NCI-H2196 treated with DMSO at 0.1 percent for 48 hours (cell line): ENCODE data around the gene ABCF3.
A peak's percentile ranks its signal among the peaks of the same experiment; 100 is the strongest.
"Not testable (repeated sequence)": the region's sequence is repeated elsewhere in the genome, so short reads cannot be mapped to it uniquely, and the experiment has no call there.

Source experiments
- DNase-seq: peaks from one replicate; lab custom pipeline; 2025; ENCODE audit not compliant: unreplicated experiment; lab: John Stamatoyannopoulos, UW

Gene ABCF3, protein sequence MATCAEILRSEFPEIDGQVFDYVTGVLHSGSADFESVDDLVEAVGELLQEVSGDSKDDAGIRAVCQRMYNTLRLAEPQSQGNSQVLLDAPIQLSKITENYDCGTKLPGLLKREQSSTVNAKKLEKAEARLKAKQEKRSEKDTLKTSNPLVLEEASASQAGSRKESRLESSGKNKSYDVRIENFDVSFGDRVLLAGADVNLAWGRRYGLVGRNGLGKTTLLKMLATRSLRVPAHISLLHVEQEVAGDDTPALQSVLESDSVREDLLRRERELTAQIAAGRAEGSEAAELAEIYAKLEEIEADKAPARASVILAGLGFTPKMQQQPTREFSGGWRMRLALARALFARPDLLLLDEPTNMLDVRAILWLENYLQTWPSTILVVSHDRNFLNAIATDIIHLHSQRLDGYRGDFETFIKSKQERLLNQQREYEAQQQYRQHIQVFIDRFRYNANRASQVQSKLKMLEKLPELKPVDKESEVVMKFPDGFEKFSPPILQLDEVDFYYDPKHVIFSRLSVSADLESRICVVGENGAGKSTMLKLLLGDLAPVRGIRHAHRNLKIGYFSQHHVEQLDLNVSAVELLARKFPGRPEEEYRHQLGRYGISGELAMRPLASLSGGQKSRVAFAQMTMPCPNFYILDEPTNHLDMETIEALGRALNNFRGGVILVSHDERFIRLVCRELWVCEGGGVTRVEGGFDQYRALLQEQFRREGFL

DNA sequence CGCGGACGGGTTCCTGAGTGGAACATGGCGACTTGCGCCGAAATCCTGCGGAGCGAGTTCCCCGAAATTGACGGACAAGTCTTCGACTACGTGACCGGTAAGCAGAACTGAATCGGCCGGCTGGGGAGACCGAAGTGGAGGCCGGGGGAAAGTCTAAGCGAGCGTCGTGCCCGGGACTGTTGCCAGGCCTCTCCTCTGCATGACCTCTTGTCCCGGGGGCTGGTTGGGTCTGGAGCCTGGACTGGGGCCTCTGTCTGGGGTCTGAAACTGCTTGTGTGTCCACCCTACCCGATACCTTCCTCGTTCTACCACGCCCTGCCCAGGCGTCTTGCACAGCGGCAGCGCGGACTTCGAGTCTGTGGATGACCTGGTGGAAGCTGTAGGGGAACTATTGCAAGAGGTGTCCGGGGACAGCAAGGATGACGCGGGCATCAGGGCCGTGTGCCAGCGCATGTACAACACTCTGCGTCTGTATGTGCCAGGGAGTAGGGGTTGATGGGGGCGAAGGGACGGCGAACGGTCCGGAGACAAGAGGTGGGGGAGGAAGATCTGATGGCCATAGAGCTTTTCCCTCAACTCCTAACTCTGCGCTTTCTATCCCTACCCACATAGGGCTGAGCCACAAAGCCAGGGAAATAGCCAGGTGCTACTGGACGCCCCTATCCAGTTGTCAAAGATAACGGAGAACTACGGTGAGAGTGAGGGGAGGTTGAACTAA is at the start of gene ABCF3:
ABCF3 (plus strand) TSS at position 16 of the 718 bp plus-strand sequence; CDS start at position 25, 9 bp downstream.
- no peak for DNase-seq

DNA sequence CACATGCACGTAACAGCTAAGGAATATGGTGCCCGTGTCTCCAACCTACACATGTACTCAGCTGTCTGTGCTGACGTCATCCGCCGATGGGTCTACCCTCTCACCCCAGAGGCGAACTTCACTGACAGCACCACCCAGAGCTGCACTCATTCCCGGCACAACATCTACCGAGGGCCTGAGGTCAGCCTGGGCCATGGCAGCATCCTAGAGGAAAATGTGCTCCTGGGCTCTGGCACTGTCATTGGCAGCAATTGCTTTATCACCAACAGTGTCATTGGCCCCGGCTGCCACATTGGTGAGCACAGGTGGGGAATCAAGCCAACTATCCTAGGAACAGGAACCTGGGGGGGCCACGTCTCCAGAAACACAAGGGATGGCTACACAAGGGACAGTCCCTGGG is 45.6 kb upstream of the ABCF3 start:
- no peak for DNase-seq

DNA sequence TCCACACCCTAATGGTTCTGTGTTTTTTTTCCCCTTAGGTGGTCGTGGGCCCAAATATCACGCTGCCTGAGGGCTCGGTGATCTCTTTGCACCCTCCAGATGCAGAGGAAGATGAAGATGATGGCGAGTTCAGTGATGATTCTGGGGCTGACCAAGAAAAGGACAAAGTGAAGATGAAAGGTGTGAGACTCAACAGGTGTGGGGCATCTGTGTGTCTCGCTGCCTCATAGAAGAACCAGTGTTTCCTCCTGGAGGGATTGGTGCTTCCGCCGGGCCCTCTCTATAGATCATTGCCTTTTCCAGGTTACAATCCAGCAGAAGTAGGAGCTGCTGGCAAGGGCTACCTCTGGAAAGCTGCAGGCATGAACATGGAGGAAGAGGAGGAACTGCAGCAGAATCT is 43.8 kb upstream of the ABCF3 start:
- DNase-seq = no peak

DNA sequence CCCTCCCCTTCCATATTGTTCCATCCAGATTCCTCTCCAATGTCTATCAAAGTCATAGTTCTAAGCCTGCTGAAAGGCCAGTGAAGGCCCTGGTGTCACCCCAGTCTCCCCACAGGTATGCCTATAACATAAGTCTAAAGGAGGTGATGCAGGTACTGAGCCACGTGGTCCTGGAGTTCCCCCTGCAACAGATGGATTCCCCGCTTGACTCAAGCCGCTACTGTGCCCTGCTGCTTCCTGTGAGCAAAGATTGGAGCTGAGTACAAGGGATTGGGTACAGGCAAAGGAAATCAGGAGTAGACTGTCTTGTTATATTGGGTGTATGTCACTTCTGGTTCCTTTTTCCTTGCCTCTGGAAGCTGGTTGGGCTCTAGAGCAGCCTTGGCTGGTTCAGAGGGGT is 42.7 kb upstream of the ABCF3 start:
- no peak for DNase-seq

DNA sequence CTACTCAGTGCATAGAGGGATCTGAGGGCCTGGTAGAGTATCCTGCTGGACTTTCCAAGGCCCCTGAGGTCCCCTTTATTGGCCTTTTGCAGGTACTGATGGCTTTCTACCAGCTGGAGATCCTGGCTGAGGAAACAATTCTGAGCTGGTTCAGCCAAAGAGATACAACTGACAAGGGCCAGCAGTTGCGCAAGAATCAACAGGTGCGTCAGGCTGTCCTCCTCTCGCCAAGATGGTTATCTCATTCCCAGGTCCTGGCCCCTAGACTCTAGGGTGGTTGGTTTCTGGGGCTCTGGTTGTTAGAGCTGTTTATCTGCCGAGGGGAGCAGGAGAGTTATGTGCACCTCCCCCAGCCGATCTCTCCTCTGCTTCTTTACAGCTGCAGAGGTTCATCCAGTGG is 41.5 kb upstream of the ABCF3 start:
- peak; percentile 73 for DNase-seq

DNA sequence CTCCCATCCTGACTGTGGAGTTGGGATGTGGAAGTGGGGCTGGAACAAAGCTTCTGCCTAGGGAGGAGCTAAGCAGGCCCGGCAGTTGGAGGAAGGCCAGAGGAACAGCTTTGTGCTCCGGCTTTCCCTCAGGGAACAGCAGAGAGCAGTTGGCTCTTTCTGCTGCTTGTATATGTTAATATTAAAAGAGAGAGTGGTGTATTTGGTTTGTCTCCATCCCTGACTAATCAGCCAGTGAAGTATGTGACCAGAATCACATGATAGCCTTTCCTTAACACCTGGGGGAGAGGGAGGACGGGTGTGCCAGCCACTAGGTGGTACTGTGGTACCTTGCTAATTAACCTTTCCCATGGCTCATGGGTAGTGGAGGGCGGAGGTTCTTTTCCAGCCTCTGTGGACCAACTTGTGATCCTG is 40.9 kb upstream of the ABCF3 start:
- DNase-seq = peak; percentile 90

DNA sequence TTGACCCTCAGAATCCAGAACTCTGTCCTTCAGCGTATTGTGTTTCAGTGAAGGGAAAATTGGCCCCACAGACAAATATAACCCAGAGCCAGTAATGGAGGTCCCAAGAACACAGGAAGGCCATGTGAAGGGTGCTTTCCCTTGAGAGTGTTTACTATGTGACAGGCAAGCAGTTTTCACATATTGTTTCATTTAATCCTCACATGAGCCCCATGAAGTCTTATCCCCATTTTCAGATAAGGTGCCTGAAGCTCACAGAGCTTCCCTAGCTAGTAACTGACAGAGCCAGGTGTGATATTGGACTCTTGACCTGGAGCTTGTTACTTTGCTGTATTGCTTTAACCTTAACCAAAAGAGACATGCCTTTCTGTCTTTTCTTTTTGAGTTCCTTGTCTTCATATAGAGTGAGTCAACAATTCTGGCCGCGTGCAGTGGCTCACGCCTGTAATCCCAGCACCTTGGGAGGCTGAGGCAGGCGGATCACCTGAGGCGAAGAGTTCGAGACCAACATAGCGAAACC is 40.2 kb upstream of the ABCF3 start:
- no peak for DNase-seq

DNA sequence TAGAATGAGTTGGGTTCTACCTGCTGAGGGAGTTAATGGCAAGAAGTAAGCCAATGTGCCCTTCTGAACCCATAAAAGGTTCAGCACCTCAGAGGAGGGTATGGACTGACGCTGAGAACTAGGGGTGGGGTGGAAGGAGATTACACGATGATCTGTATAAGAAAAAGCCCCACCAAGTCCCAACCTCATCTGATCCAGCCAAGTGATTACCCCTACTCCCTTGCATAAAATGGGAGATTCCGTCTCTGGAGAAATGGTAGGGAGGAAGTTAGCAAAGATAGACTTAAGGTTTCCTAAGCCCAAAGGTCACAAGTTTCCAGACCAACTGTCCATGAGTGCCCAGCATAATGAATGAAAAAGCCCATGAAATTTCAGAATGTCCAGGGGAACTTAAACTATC is 37.9 kb upstream of the ABCF3 start:
- DNase-seq = no peak

DNA sequence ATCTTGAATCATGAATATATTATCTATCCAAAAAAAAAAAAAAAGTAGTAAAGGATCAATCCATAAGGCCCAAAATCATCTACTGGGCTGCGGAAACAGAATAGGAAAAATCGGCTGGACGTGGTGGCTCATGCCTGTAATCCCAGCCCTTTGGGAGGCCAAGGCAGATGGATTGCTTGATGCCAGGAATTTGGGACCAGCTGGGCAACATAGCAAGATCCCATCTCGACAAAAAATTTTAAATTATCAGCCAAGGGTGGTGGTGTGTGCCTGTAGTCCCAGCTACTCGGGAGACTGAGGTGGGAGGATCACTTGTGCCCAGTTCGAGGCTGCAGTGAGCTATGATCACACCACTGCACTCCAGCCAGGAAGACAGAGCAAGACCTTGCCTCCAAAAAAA is 36.9 kb upstream of the ABCF3 start:
- DNase-seq = no peak

DNA sequence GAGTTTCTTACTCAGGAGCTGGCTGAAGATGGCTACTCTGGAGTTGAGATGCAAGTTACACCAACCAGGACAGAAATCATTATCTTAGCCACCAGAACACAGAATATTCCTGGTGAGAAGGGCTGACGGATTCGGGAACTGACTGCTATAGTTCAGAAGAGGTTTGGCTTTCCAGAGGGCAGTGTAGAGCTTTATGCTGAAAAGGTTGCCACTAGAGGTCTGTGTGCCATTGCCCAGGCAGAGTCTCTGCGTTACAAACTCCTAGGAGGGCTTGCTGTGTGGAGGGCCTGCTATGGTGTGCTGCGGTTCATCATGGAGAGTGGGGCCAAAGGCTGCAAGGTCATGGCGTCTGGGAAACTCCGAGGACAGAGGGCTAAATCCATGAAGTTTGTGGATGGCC is 36.2 kb upstream of the ABCF3 start:
- not testable (repeated sequence) for DNase-seq

DNA sequence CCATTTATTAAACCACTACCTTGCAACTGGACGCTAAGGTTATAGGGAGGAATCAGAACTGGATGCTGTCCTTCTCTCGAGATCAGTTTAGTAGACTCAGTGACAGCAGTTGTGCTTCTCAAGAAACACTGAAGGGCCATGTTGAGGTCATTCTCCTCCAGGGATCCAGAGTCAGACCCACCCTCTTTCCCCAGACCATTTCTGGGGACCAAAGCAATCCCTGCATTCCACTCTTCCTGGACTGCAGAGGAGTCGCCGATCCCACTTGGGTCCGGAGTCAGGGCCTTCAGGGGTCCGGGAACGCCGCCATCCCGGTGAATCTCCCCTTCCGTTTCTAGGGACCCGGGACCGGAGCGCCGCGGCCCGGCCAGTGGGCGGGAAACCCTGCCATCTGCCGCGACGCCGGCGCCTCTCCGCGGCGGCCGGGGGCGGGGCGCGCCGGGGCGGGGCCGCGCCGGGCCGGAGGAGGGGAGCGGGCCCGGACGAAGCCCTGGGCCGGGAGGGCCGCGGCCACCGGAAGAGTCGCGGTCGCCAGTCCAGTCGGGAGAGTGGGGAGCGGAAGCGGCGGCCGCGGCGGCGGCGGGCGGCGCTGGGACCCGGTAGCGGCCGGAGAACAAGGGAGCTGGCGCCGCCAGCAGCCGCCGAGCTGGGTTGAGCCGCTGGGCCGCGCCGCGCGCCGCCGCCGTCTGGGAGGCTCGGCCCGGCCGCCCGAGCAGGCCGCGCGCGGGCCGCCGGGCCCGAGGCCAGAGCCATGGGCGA is 30.9 kb upstream of the ABCF3 start, which contains the start of gene DVL3:
DVL3 (plus strand) TSS at position 493 of the 759 bp plus-strand sequence; CDS start at position 752, 259 bp downstream.
- DNase-seq = peak; percentile 65

DNA sequence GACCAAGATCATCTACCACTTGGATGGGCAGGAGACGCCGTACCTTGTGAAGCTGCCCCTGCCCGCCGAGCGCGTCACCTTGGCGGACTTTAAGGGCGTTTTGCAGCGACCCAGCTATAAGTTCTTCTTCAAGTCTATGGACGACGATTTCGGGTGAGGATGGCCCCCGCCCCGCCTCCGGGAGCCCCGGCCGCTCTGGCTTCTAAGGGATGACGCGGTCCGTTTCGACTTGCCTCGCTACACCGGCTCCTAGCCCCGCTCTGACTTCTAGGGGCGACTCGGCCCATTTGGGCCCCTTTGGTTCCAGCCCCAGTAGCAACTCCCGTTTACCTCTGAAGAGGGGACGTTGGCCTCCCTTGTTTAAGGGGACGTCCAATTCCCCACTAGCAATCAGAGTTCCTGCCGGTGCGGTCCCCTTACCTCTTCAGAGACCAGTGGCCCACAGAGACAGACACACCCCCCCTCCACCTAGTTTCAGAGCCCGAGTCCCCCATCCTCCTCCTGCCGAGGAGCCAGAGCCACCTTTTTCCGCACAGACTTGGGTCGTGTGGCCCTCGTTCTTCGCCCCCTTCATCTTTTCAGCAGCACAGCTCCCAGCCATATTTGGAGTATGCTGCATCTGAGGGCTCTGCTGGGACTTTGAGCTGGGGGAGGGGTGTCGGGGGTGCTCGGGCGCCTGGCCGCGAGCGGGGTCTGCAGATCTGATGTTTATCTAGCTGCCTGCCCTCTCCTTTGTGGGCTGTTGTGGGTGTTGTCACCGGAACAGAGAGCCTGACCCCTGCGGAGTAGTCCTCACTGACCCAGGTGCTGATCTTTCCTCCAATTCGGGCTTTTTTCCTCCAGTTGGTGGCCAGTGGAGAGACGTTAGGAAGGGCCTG is 30.1 kb upstream of the ABCF3 start:
- no peak for DNase-seq

DNA sequence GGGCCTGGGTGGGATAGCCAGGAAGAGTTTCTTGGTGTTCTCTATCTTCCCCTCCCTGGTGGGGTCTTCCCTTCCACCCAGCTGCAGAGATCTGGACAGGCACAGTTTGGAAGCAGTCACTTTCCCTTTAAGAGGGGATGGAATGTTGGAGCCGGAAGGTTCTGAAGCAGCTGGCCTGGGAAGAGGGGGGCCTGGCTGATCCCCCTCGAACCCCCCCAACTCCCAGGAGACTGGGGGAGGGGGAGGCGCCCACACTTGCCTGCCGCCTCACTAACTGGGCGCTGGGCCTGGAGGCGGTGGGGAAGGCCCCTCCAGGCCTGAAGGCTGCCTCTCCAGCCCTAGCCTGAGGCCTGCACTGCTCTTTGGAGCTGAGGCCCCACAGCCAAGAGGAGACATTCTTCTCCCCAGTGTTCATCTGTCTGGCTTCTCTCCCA is 29.5 kb upstream of the ABCF3 start:
- no peak for DNase-seq

DNA sequence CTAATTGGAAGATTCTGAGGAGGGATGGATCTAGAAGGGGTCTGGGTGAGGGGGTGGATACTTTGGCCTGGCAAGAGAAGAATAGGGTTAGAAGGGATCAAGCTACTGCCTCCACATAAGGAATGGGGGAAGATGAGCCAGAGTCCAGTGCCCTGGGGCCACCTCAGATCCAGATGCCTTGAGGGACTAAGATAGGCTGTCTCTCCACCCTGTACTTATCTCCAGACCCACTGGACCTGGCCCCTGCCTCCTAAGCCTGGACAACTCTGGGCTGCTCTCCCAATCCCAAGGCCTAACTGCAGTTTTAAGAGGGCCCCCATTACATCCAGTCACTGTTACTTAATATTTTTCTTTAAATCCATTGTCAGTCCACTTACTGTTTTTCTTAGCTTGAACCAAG is 28.8 kb upstream of the ABCF3 start:
- DNase-seq = no peak

DNA sequence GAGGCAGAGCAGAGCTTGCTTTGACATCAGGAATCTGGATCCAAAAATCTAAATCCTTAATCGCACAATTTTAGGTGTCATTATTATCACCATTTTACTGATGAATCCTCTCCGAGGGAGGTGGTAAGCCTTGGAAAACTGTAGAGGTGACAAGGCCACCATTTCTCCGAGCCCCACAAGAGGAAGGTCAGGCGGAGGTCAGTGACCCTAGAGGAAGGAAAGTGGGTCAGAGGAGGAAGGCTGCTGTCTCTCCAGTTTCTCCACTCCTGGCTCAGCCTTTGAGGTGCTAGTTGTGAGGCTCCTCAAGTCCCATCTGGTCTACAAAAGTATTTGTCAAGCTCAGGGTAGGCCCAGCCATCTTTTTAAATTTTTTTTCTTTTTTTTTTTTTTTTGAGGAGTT is 27.6 kb upstream of the ABCF3 start:
- no peak for DNase-seq

DNA sequence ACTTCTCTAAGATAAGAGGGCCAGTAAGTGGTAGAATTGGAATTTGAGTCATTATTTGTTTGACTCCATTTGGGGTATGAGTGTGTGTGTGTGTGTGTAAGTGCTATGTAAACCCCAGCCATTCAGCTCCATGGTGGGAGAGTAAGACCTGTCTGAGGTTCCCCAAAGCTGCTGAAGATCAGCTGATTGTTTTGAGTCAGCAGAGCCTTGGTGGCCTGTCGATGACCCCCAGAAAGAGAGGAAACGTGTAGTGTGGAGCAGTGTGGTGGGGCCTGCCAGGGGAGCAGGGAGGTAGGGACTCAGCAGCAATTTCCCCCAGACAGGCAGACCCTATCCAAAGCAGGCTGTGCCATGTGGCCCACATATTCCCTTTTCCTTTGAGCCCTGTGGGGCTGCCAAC is 25.5 kb upstream of the ABCF3 start:
- DNase-seq = no peak

DNA sequence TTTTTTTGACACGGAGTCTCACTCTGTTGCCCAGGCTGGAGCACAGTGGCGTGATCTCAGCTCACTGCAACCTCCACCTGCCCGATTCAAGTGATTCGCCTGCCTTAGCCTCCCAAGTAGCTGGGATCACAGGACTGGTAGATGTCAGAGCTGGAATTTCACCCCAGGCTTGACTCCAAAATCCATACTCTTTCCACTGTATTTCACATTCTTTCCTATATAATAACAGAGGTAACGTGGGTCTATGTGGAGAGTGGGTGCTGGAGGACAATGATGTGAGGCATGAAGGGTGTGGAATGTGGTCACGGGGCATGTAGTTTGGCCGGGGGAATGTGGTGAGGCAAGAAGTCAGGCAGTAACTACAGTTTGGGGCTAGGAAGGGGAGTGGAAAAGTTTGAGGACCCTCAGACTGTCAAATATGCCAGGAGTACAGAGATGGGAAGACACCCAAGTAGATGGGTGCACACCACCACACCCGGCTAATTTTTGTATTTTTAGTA is 23.4 kb upstream of the ABCF3 start:
- DNase-seq = not testable (repeated sequence)

DNA sequence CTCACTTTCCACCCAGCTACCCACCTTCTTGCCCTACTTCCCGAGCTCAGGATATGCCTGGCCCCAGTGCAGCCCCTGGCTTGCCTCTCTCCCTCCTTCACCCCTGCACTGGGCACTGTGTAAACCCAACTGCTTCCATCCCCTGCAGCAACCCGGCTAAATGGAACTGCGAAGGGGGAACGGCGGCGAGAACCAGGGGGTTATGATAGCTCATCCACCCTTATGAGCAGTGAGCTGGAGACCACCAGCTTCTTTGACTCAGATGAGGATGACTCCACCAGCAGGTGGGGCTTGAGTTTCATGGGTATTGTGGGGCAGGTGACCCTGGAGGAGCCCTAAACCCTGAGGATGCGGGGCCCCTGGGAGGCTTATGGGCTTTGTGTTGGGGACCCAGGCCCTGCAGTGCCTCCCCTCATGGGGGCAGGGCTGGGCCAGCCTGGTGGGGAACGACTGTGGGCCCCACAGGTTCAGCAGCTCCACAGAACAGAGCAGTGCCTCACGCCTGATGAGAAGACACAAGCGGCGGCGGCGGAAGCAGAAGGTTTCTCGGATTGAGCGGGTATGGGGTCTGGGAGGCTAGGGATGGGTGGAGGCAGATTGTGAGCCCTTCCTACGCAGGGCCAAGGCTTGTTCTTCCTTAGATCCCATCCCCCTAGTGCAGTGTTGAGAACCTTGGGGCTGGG is 21.2 kb upstream of the ABCF3 start:
- no peak for DNase-seq

DNA sequence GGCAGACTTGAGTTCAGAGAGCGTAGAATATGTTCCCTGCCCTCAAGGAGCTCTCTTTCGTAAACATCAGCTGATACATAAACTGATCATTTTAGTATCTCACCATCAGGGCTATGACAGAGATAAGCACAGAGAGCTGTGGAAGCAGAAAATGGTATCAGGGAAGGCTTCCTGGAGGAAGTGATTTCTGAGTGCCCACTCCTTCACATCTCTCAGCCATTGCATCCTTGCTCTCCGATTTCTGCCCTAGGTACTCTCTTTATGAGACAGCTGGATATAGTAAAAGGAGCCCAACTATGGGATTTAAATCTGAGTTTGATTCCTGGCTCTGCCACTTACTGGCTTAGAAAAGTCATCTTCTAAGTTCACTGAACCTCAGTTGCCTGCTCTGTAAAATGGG is 20.5 kb upstream of the ABCF3 start:
- no peak for DNase-seq
